ENCODE measurements around the gene FLNB. TPM values are rescaled to one million over a fixed set of nuclear protein-coding genes. Genes with fewer than 3 reads are reported as not detected.

The FLNB gene
- total and polyA plus RNA-seq, 2 of the 13 experiments (the other 11 are each of a cell fraction or from before 2014, with no cell fraction given) = 106 to 130 TPM

GRCh38 chr3:58071480-58071971 lies 63.3 kb downstream of the FLNB start (continued):
- no peak for TF ChIP-seq JDP2 (CRISPR knock-in tag; IDR thresholded peaks at IDR 0.05; ENCODE audit: borderline replicate concordance)
- peak; percentile 50 for TF ChIP-seq PAXIP1 (CRISPR knock-in tag; conservative IDR thresholded peaks at IDR 0.05)
- TF ChIP-seq ZKSCAN8 (CRISPR knock-in tag; IDR thresholded peaks at IDR 0.05; ENCODE audit: borderline replicate concordance) = peak; percentile 20; the same call in 1 of the 2 replicates
- TF ChIP-seq ZBTB3 (CRISPR knock-in tag; IDR thresholded peaks at IDR 0.05; ENCODE audit: borderline replicate concordance, low read depth) = no peak
- TF ChIP-seq SP4 (CRISPR knock-in tag; IDR thresholded peaks at IDR 0.05) = no peak
- TF ChIP-seq, protein P1, sequence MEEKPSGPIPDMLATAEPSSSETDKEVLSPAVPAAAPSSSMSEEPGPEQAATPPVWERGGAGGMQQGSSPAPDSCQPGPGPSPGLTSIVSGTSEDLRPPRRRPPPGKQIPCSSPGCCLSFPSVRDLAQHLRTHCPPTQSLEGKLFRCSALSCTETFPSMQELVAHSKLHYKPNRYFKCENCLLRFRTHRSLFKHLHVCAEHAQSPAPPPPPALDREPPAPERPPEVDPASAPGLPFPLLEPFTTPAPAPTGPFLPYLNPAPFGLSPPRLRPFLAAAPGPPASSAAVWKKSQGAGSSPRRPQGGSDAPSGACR (CRISPR knock-in tag; IDR thresholded peaks at IDR 0.05) = peak; percentile 47; the same call in 1 of the 2 replicates
- TF ChIP-seq, protein P2, sequence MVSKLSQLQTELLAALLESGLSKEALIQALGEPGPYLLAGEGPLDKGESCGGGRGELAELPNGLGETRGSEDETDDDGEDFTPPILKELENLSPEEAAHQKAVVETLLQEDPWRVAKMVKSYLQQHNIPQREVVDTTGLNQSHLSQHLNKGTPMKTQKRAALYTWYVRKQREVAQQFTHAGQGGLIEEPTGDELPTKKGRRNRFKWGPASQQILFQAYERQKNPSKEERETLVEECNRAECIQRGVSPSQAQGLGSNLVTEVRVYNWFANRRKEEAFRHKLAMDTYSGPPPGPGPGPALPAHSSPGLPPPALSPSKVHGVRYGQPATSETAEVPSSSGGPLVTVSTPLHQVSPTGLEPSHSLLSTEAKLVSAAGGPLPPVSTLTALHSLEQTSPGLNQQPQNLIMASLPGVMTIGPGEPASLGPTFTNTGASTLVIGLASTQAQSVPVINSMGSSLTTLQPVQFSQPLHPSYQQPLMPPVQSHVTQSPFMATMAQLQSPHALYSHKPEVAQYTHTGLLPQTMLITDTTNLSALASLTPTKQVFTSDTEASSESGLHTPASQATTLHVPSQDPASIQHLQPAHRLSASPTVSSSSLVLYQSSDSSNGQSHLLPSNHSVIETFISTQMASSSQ (IDR thresholded peaks at IDR 0.05; ENCODE audit: low read depth) = peak; percentile 94
- TF ChIP-seq, protein P2 (CRISPR knock-in tag; IDR thresholded peaks at IDR 0.05; ENCODE audit: borderline replicate concordance) = peak; percentile 97
- no peak for TF ChIP-seq FUBP1 (CRISPR knock-in tag; IDR thresholded peaks at IDR 0.05; ENCODE audit: borderline replicate concordance)
- no peak for TF ChIP-seq ZNF441 (CRISPR knock-in tag; IDR thresholded peaks at IDR 0.05; ENCODE audit: borderline replicate concordance)
- TF ChIP-seq ZNF33A (CRISPR knock-in tag; IDR thresholded peaks at IDR 0.05; ENCODE audit: borderline replicate concordance) = no peak
- TF ChIP-seq FOXK1 (CRISPR knock-in tag; IDR thresholded peaks at IDR 0.05; ENCODE audit: borderline replicate concordance, low read depth) = 0 out of 2 replicates have a peak, but pooled peaks have one; percentile 21
- TF ChIP-seq SOX6 (IDR thresholded peaks at IDR 0.05) = no peak
- peak; percentile 63 for TF ChIP-seq SOX6 (CRISPR knock-in tag; IDR thresholded peaks at IDR 0.05)
- TF ChIP-seq RARA (CRISPR knock-in tag; IDR thresholded peaks at IDR 0.05) = peak; percentile 88
- peak; percentile 60; the same call in 1 of the 2 replicates for TF ChIP-seq ZNF891 (CRISPR knock-in tag; IDR thresholded peaks at IDR 0.05)
- peak; percentile 30; the same call in 1 of the 2 replicates for TF ChIP-seq ZNF143 (CRISPR knock-in tag; IDR thresholded peaks at IDR 0.05)
- TF ChIP-seq CREM (IDR thresholded peaks at IDR 0.05) = no peak
- TF ChIP-seq CREM (CRISPR knock-in tag; IDR thresholded peaks at IDR 0.05) = no peak
- TF ChIP-seq, protein P3, sequence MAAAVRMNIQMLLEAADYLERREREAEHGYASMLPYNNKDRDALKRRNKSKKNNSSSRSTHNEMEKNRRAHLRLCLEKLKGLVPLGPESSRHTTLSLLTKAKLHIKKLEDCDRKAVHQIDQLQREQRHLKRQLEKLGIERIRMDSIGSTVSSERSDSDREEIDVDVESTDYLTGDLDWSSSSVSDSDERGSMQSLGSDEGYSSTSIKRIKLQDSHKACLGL (CRISPR knock-in tag; IDR thresholded peaks at IDR 0.05) = 0 out of 2 replicates have a peak, but pooled peaks have one; percentile 44
